ENCODE results near the gene ACSL1.
"Not testable (repeated sequence)": the region's sequence is repeated elsewhere in the genome, so short reads cannot be mapped to it uniquely, and the experiment has no call there.

- not testable (repeated sequence) for TF ChIP-seq PRDM2 (tag by site-specific recombination; IDR thresholded peaks at IDR 0.05; ENCODE audit: borderline replicate concordance); ZNF610 (tag by site-specific recombination; IDR thresholded peaks at IDR 0.05; ENCODE audit: borderline replicate concordance); ATF2 (tag by site-specific recombination; IDR thresholded peaks at IDR 0.05; ENCODE audit: low read depth); ZNF214 (tag by site-specific recombination; IDR thresholded peaks at IDR 0.05; ENCODE audit: borderline replicate concordance); ZNF416 (tag by site-specific recombination; IDR thresholded peaks at IDR 0.05); REST (tag by site-specific recombination; IDR thresholded peaks at IDR 0.05)
These were observed 46.6 kb downstream of the ACSL1 start for GRCh38 chr4:184779160-184779559.

All from HEK293 (cell line).